Middle frontal gyrus (tissue), 1 donor: ENCODE results near the gene ISYNA1.

Experiments used
- DNase-seq: peaks from one replicate; pipeline ENCODE4 v3.0.0-alpha.2; 2015; ENCODE audit warnings: low spot score; ENCODE audit errors: extremely low spot score

ISYNA1 gene

GRCh38 chr19:18468517-18468916 lies 30.6 kb upstream of the ISYNA1 start:
- DNase-seq, result no peak

GRCh38 chr19:18467978-18468377 lies 30.0 kb upstream of the ISYNA1 start:
- no peak for DNase-seq

- no peak for DNase-seq
These were observed 28.4 kb upstream of the ISYNA1 start for GRCh38 chr19:18466354-18466753.

DNA sequence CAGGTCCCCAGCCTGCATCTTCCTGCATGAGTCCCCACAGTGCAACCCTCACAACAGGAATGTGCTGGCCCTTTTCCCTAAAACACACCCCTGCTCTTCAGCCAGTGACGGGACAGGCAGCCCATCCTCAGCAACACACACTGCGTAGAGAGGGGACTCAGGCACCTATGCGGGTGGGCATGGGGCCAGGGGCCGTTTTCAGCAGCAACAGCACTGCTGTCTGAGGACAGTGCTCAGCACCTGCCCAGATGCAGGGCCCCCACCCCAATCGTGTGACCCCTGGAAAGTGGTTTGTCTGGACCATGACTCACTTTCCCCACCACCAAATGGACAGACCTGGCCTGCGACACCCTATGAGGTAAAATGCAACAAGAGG lies 28.0 kb upstream of the ISYNA1 start:
- DNase-seq, result no peak

DNA sequence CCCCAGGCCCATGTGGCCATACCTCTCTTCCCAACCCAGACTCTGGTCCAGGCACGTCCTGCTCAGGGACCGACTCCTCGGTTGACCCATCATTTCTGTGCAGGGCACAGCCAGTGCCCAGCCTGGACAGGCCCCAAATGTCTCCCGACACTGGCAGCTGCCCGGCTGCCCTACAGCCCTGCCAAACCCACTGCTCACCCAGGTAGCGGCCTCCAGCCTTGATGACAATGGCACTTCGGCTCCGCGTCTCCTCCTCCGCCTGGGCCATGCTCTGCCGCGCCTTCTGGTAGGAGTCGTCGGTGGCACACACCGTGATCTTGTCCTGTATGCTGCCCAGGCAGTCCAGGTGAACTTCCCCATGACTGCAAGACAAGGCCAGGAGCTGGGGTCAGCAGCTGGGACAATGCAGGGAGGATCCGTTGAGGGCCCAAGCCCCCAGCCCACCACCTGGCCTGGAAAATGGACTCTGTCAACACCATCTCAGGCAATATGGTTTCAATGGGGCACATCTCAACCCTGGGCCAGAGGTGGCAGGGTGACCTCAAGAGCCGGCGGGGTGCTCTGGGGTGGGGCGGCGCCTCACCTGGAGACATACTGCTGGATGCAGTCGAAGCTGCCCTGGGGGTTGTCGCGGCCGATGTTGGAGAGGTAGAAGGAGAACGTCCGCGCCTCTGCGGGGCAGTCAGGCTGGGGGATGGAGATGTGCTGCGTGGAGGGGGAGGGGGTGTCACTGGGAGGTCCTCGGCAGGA lies 27.5 kb upstream of the ISYNA1 start:
- no peak for DNase-seq

DNA sequence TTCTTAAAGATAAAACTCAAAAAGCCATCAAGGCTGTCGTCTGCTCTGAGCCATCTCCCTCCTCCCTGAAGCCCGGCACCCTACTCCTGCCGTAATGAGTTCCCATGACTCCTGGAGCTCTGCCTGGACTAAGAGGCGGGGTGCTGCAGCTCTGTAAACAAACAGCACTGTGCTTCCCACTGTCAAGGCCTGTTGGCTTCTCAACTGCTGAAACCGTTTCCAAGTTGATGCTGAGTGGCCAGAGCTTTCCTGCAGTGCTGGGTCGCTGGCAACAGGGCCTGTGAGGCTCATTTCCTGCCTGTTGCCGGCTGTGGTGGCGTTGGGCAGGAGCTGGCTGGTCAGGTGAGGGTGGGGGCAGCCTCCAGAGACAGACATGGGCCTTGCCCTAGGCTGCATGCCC lies 26.7 kb upstream of the ISYNA1 start:
- DNase-seq, result peak; percentile 76

GRCh38 chr19:18461471-18461870 lies 23.5 kb upstream of the ISYNA1 start:
- no peak for DNase-seq

DNA sequence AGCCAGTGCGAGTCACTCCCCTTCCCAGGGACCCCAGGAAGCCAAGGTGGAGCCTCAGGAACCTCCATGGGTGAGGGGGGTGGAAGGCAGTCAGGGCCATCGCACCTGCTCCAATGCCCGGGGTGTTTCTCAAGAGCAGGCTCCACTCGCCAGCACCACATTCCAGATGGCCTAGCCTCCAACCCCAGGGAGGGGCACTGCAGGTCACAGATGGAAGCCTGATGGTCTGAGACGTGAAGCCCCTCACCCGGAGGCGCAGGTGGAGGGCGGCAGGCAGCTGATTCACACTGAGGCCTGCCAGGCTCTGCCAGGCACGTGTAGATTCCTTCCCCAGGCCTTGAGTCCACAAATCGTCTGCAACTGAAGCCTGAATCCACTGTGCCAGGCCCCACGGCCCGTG lies 23.0 kb upstream of the ISYNA1 start:
- DNase-seq, result no peak

DNA sequence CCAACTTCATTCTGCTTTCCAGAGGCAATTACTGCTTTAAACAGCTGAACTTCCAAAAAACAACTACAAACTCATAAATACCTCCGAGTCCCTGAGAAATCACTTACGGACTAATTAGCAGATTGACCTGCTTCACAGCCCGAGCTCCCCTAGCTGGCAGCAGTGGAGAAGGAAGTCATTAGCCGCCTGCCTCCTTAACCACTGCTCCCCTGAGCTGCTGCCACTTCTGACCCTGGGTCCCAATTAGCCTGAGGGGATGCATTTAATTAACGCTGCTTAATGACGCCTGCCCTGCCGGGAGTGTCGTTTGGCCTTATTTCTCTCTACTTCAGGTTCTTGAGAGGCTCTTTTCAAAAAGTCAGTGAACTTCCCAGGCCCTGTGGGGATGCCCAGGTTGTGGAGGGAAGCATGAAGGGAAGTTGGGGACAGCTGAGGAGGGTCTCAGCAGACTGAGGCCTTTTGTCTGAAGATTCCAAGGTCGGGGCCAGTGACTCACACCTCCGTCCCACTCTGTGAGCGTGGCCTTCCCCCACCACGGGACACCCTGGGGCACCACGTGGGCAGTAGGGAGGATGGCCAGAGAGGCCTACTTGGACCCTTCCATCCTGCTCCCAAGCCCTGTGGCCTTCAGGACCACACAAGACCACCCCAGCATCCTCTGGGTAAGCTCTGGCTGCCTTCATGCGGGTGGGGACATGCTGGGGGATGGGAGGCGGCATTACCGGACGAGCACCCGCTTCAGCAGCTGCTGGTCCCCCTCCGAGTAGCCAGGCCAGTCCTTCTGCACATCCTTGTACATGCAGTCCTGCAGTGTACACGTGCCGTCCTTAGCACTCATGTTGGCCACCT lies 19.8 kb upstream of the ISYNA1 start:
- DNase-seq, result no peak

DNA sequence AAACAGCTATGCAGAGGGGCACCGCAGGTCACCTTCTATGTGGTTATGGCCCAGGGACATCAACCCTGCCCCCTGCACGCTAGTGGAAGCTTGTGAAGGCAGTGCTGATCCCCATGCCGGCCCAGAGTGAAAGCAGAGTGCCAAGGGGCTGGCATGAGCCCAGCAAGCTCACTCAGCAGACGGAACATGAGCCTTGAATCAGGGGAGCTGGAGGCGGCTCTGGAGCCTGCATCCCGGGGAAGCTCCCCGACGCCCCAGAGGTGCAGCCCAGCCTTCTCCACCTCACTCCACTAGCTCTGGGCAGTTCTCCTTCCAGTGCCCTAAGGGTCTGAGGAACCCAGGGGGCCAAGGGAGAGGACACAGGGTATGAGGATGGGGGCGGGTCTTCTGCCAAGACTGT lies 19.0 kb upstream of the ISYNA1 start:
- DNase-seq, result no peak

GRCh38 chr19:18456279-18456678 lies 18.3 kb upstream of the ISYNA1 start:
- no peak for DNase-seq

DNA sequence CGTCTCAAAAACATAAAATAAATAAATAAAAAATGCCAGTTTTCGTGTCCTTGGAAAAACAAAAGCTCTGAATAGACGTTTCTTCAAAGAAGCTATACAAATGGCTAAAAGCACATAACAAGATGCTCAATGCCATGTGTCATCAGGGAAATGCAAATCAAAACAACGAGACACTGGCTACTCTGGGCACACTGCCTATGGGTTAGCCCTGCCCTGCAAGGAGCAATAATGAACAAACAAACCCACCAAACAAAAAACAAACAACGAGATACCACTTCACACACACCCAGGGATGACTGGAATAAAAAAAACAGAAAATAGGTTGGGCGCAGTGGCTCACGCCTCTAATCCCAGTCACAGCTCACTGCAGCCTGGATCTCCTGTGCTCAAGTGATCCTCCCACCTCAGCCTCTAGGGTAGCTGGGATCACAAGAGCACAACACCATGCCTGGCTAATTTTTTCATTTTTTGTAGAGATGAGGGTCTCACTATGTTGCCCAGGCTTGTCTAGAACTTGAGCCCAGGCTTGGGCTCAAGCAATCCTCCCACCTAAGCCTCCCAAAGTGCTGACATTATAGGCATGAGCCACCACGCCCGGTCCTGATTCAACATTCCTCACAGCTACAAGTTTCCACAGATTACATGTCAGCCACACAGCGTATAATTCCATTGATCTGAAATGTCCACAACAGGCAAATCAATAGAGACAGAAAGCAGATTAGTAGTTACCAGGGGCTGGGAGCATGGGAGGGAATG lies 15.5 kb upstream of the ISYNA1 start:
- DNase-seq, result no peak

- no peak for DNase-seq
These were observed 14.5 kb upstream of the ISYNA1 start for GRCh38 chr19:18452386-18452785.

GRCh38 chr19:18450931-18451836 lies 13.3 kb upstream of the ISYNA1 start:
- DNase-seq, result peak; percentile 49

DNA sequence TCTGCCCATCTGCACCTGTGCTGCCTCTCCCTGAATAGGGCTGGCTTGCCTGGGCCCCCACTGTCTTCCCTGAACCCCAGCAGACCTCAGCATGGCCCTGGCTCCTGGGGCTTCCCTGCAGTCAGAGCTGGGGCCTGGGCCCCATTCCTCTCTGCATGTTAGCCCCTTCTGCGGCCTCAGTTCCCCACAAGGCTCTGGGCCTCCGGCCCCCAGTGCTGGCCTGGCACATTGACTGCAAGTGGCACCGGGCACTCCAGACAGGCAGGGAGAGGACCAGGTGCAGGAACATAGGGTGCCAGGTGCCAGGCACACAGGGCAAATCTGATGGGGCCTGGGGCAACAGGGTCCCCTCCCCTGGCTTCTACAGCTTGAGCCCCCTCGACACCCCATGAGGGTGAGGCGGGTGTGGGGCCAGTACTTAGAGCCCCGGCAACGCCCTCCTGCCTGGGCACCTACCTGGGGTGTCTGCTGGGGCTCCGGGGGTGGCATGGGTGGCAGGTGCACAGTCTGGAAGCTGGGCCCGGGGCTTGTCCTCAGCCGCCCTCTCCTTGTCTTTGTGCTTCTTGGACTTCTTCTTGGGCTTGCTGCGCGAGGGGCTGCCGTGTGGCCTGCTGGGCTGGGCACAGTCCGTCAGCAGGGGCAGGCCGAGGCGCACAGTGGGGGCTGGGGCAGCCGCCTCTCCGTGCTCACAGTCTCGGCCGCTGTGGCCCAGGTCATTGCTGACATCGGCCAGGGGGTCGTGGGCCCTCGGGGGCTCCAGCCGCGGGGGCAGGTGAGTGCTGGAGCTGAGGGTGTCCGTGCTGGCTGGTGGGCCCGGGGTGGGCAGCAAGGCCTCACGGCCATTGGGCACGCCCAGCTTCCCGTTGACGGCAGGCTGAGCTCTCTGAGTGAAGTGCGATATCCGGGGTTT lies 12.3 kb upstream of the ISYNA1 start:
- no peak for DNase-seq

GRCh38 chr19:18449552-18449951 lies 11.6 kb upstream of the ISYNA1 start:
- no peak for DNase-seq

- DNase-seq, result no peak
These were observed 9.0 kb upstream of the ISYNA1 start for GRCh38 chr19:18446811-18447359.

DNA sequence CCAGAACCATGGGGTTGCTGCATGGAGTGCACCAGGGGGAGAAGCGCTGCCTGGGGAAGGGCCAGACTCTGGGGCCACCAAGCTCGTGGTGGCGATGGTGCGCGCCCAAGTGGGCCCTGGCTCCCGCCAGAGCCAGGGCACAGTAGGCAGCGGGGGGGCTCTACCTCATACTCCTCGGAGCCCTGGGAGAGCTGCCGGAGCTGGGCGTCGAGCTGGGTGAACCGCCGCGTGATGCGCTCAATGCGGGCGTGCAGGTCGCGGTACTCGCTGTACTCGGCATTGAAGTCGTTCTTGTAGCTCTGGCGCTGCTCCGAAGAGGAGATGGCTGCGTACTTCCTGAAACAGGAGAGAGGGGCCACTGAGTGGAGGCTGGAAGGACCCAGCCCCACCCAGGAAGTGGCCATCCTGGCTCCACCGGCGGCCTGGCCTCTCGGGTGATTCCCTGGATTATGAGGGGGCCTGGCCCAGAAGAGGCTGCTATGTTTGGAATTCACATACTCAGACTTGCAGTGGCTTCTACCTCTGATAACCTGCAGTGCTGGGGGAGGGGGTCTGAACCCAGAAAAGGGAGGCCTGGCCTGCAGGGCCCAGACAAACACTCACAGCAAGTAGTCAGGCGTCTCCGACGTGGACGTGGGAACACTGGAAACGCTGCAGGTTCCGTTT lies 8.3 kb upstream of the ISYNA1 start:
- DNase-seq, result no peak
